Right lobe of liver (tissue), 6 donors: ENCODE data around the gene ZBTB39. TPM values are rescaled to one million over a fixed set of nuclear protein-coding genes. Genes with fewer than 3 reads are reported as not detected.
"Not testable (repeated sequence)": the region's sequence is repeated elsewhere in the genome, so short reads cannot be mapped to it uniquely, and the experiment has no call there.

ENCODE experiments used
- ATAC-seq, 4 donors: fragments of 200-7000 bp; cut with Tn5 transposase; one replicate each; pipeline ENCODE4 v1.9.1; 2020; ENCODE audit warnings: mild to moderate bottlenecking in 4 of 4, moderate library complexity in 4 of 4
- DNase-seq, 3 donors: peaks; one replicate each; pipeline ENCODE4 v3.0.0-alpha.2; 2020
- H3K27ac ChIP-seq, 3 donors: fragments of 200-600 bp; one replicate each; pipeline ENCODE4 v1.8.0; 2022
- H3K27me3 ChIP-seq, 2 donors: fragments of 200-600 bp; one replicate each; pipeline ENCODE4 v1.8.0; 2022
- H3K36me3 ChIP-seq, 4 donors: fragments of 200-600 bp; sonication (generic) in 1 of 4; one replicate each; pipeline versions ENCODE4 v1.5.1 to v1.8.0; 2017 to 2022; ENCODE audit warnings: control low read depth in 1 of 4
- H3K4me1 ChIP-seq, 4 donors: fragments of 200-600 bp; sonication (generic) in 1 of 4; one replicate each; pipeline versions ENCODE4 v1.5.1 to v1.8.0; 2017 to 2022; ENCODE audit warnings: control low read depth in 1 of 4
- H3K4me3 ChIP-seq, 3 donors: fragments of 200-600 bp; one replicate each; pipeline ENCODE4 v1.8.0; 2022
- H3K9me3 ChIP-seq, 4 donors: fragments of 200-600 bp; sonication (generic) in 1 of 4; one replicate each; pipeline versions ENCODE4 v1.5.1 to v1.8.0; 2017 to 2022; ENCODE audit warnings: control low read depth in 1 of 4
- POLR2A ChIP-seq: fragments of 450-650 bp; IDR thresholded peaks from one replicate; pipeline ENCODE4 v1.6.1; 2017; ENCODE audit warnings: antibody characterized with exemption, mild to moderate bottlenecking
- WGBS: methylation state at CpG from one replicate; pipeline ENCODE4 v1.1.6; 2018; ENCODE audit warnings: low coverage, low lambda C conversion rate; ENCODE audit not compliant: insufficient coverage; ENCODE audit errors: missing lambda C conversion rate; 5-methylcytosine and 5-hydroxymethylcytosine counted together
- intact Hi-C, 2 donors: fragments of 100-400 bp; cut with DNase I; formaldehyde crosslinking; loops; one replicate each; pipeline versions ENCODE4 v1.11.2 to v1.14.1; 2022
- total RNA-seq, 6 experiments: library from RNA; depleted of rRNA in 2 of 6; stranded (reverse); fragments of >200 nt in 2 of 6; fragmentation: NEBNext Ultra II Directional in 3 of 6; extraction: Animal tissue kit (Norgen Biotek cat#: 25700) in 3 of 6; gene quantifications; one replicate each; pipeline versions ENCODE4 v1.1.0 to v1.2.4, GENCODE V29; 2016 to 2023
- TF ChIP-seq, protein P1 (sequence below), 4 donors: fragments of 200-600 bp in 3 of 4; fragments of 450-650 bp in 1 of 4; IDR thresholded peaks; one replicate each; pipeline versions ENCODE4 v1.5.1 to v1.8.0; 2016 to 2022; ENCODE audit warnings: antibody characterized with exemption in 4 of 4, mild to moderate bottlenecking in 2 of 4
- donor health status: DM: no; HTN: yes; CAD: no.
- donor health status: DM: no; HTN: no; CAD: no.
- donor health status: DM: no; HTN: no; CAD: no.
- donor health status: DM: no; HTN: yes; CAD: no.
- donor health status: DM: no; HTN: yes; CAD: no.

ZBTB39 gene
- total RNA-seq, 6 experiments from 2014 or later: 1.8 to 3.7 (median 3.3) TPM

DNA sequence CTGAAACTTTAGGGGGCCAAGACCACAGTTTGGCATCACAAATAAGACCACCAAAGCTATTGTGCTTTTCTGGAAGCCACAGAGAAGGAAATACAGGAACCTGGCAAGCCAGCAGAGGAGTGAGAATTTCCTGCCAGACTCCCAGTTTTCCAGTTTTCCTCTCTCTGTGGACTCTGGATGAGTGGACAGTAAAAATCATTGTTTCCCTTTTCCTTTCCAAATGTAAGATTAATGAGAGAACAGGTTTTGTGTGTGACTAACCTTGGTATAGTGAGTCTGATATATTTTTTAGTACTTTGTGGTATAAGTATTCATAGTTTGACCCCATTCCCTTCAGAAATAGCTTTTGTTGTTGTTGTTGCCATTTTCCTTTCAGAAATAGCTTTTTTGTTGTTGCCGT is 12.6 kb upstream of the ZBTB39 start:
- Histone ChIP-seq H3K4me1 (no peaks in the 10 kb centered on the region), H3K9me3 (no peaks in the 10 kb centered on the region), H3K27me3 (no peaks in the 10 kb centered on the region), H3K27ac (no peak overlapping the region), H3K4me3 (no peak overlapping the region), H3K36me3 (no peaks in the 10 kb centered on the region)
- ATAC-seq: no peak
- TF ChIP-seq POLR2A: no peak
- WGBS: 64% methylated on average over 1 of the region's 1 CpG
- intact Hi-C loops: loop anchor here in 1 of 2 donors (5.0 kb wide), 1 partner anchor 38 kb away; no protein-coding TSS in a partner anchor
- no peak for DNase-seq

DNA sequence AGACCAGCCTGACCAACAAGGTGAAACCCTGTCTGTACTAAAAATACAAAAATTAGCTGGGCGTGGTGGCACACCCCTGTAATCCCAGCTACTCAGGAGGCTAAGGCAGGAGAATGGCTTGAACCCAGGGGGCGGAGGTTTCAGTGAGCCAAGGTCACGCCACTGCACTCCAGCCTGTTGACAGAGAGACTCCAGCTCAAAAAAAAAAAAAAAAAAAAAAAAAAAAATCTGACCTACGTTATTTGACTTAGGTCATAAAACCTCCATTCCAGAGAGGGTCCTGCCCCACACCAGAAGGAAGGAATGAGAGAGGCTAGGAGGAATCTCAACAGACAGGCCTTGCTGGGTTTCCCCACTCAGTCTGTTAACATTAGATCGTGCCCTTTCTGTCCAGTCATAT is 12.0 kb upstream of the ZBTB39 start:
- intact Hi-C loops: loop anchor here in 1 of 2 donors (5.0 kb wide), 1 partner anchor 39 kb away; no protein-coding TSS in a partner anchor
- not testable (repeated sequence) for H3K4me1 ChIP-seq, H3K36me3 ChIP-seq, H3K27me3 ChIP-seq, DNase-seq, H3K9me3 ChIP-seq, H3K4me3 ChIP-seq, H3K27ac ChIP-seq, ATAC-seq
- 67% methylated on average over 5 of the region's 5 CpGs for WGBS

DNA sequence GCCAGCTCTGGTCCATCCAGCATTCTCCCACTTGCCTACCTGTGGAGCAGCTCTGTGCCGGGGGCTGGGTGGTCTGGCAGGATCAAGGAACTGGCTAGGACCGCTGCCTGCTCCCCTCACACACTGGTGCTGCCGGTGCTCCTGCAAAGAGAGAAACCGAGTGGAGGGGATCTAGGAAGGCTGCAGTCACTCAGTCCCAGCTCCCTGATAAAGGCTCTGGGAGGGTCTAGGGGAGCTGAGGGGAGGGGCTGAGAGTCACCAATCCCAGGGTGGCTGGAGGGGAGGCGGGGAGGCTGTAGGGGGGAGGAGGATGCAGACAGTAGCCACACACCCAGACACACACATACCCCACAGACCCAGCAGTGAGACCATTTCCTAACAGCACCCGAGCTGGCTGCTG is 10.0 kb upstream of the ZBTB39 start, which contains the start of gene TAC3:
TSS of gene TAC3 (minus strand) at position 182 of the 400 bp plus-strand sequence. CDS start 732 bp downstream, outside the sequence.
- H3K36me3 ChIP-seq: no peaks in the 10 kb centered on the region
- intact Hi-C loops: loop anchor here in 1 of 2 donors (5.0 kb wide), 1 partner anchor 41 kb away; no protein-coding TSS in a partner anchor
- no peaks in the 10 kb centered on the region for H3K27me3 ChIP-seq
- TF ChIP-seq, protein P1, sequence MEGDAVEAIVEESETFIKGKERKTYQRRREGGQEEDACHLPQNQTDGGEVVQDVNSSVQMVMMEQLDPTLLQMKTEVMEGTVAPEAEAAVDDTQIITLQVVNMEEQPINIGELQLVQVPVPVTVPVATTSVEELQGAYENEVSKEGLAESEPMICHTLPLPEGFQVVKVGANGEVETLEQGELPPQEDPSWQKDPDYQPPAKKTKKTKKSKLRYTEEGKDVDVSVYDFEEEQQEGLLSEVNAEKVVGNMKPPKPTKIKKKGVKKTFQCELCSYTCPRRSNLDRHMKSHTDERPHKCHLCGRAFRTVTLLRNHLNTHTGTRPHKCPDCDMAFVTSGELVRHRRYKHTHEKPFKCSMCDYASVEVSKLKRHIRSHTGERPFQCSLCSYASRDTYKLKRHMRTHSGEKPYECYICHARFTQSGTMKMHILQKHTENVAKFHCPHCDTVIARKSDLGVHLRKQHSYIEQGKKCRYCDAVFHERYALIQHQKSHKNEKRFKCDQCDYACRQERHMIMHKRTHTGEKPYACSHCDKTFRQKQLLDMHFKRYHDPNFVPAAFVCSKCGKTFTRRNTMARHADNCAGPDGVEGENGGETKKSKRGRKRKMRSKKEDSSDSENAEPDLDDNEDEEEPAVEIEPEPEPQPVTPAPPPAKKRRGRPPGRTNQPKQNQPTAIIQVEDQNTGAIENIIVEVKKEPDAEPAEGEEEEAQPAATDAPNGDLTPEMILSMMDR (IDR thresholded peaks at IDR 0.05): no peak
- TF ChIP-seq POLR2A: no peak
- no peak within 1 kb of the TSS for H3K27ac ChIP-seq
- no peaks in the 10 kb centered on the region for H3K9me3 ChIP-seq
- DNase-seq (no peak), ATAC-seq (no peak)
- H3K4me1 ChIP-seq: no peaks in the 10 kb centered on the region
- no peak within 1 kb of the TSS for H3K4me3 ChIP-seq
- 96% methylated on average over 5 of the region's 6 CpGs for WGBS

DNA sequence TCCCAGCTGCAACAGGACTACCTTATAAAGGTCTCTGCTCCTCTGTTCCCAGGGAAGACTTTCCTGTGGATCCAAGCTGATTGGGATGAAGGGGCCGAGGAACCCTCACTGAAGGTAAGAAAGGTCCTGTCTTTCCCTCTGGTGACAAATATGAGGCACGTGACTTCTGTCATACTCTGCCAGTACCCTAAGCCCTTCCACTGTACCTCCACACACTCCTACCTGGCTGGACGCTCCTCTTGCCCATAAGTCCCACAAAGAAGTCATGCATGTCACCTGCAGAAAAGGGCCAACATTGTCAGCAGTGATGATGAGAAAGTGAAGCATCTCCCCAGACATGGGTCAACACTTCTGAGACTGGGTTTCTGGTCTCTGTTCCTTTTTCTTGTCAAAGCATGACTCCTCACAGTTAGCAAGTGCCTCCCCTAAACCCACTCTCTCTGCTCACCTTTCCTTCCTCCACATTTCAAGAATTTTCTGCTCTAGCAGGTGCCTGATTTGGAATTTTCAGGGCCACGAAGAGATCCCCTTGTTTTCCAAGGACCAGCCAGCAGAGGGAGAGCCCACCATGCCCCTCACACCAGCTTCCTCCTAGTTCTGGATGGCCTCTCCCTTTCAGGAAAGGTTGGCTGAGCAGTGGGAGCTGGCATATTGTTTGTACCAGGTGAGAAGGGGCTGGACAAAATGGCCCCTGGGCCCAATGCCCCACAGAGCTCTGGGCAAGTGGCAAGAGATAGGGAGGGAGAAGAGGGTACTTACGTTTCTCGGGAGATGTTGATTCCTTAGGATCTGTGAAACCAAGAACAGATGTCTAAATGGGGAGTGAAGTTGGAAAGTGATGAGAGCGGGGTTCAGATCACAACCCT is 6.5 kb upstream of the ZBTB39 start:
- intact Hi-C loops: loop anchor here (5.0 kb wide), 2 partner anchors 54 to 104 kb away; no protein-coding TSS in a partner anchor
- TF ChIP-seq POLR2A: no peak
- TF ChIP-seq, protein P1 (IDR thresholded peaks at IDR 0.05): no peak
- Histone ChIP-seq H3K27me3 (no peaks in the 10 kb centered on the region), H3K4me1 (peaks cover 0 to 9% (median 0%) of the 10 kb centered on the region in 4 donors), H3K4me3 (no peak overlapping the region), H3K27ac (no peak overlapping the region), H3K9me3 (no peaks in the 10 kb centered on the region), H3K36me3 (no peaks in the 10 kb centered on the region)
- ATAC-seq (no peak), DNase-seq (no peak)
- WGBS: 64% methylated on average over 5 of the region's 7 CpGs

DNA sequence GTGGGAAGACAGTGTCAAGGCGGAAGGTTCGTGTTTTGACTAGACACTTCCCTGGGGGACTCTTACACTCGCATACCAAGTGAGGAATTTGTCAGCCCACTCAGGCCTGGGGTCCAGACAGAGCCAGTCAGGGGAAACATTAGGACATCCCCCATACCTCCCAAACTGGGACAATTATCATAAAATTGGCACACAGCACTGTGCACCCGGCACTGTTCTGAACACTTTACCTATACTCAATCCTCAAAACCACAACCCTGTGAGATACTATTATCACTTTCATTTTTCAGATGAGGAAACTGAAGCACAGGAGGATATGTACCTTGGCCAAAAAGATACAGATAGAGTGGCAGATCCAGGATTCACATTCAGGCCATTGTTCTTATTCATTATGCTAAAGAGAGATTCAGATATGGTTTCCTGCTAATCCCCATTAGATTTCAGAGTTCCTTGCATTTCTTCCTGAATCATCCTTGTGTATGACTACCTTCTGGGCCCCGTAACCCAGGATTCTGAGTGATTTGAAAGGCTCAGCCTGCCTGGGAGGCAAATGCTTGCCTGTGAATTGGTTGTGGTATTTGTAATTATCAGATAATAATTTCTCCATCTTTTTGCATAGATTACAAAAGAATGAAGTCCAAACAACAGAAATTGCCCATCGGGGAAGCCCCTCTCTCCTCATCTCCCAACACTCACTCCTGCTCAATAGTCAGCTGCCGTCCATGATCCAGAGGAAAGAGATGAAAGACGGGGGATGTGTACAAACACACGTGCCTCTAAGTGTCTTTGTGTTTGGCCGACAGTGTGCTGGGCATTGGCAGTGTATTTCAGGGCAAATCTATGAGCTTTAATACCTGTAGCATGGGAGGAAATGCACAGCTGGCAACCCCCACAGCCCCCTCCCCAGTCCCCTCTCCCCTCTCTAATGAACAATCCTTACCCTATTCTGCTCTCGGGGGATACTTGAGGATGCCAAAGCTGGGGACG is 5.4 kb upstream of the ZBTB39 start:
- Histone ChIP-seq H3K4me3 (no peak overlapping the region), H3K4me1 (peaks cover 0 to 10% (median 1%) of the 10 kb centered on the region in 4 donors), H3K9me3 (no peaks in the 10 kb centered on the region), H3K27ac (no peak overlapping the region), H3K36me3 (no peaks in the 10 kb centered on the region), H3K27me3 (no peaks in the 10 kb centered on the region)
- 68% methylated on average over 11 of the region's 12 CpGs for WGBS
- intact Hi-C loops: loop anchor here (5.0 kb wide), 2 partner anchors 56 to 106 kb away; no protein-coding TSS in a partner anchor
- ATAC-seq (no peak), DNase-seq (no peak)
- TF ChIP-seq POLR2A: no peak
- TF ChIP-seq, protein P1 (IDR thresholded peaks at IDR 0.05): no peak
